NCI-H524 treated with DMSO at 0.1 percent for 48 hours (cell line): ENCODE data around the gene PMVK.
"Not testable (repeated sequence)": the region's sequence is repeated elsewhere in the genome, so short reads cannot be mapped to it uniquely, and the experiment has no call there.

Experiments
- DNase-seq: peaks from one replicate; lab custom pipeline; 2025; lab: John Stamatoyannopoulos, UW

Gene PMVK

GRCh38 chr1:154912755-154913154 lies 23.8 kb downstream of the PMVK start:
- DNase-seq: no peak

GRCh38 chr1:154911691-154912550 lies 24.6 kb downstream of the PMVK start:
- no peak for DNase-seq

- no peak for DNase-seq
These were observed 25.7 kb downstream of the PMVK start for GRCh38 chr1:154910851-154911250.

- no peak for DNase-seq
These were observed 27.6 kb downstream of the PMVK start for GRCh38 chr1:154908937-154909336.

GRCh38 chr1:154908129-154908528 lies 28.4 kb downstream of the PMVK start:
- not testable (repeated sequence) for DNase-seq

GRCh38 chr1:154906621-154907081 lies 29.9 kb downstream of the PMVK start:
- no peak for DNase-seq

GRCh38 chr1:154902938-154903566 lies 33.5 kb downstream of the PMVK start:
- DNase-seq: no peak

GRCh38 chr1:154901591-154901990 lies 34.9 kb downstream of the PMVK start:
- DNase-seq: no peak

- DNase-seq: no peak
These were observed 37.5 kb downstream of the PMVK start for GRCh38 chr1:154899041-154899440.

- no peak for DNase-seq
These were observed 39.7 kb downstream of the PMVK start for GRCh38 chr1:154896771-154897286.

- no peak for DNase-seq
These were observed 40.7 kb downstream of the PMVK start for GRCh38 chr1:154895798-154896197.

GRCh38 chr1:154891452-154891851 lies 45.1 kb downstream of the PMVK start:
- no peak for DNase-seq

- no peak for DNase-seq
These were observed 47.8 kb downstream of the PMVK start for GRCh38 chr1:154888757-154889156.

GRCh38 chr1:154886281-154887015 lies 50.1 kb downstream of the PMVK start:
- DNase-seq: no peak

- no peak for DNase-seq
These were observed 51.4 kb downstream of the PMVK start for GRCh38 chr1:154884869-154885701.

- DNase-seq: no peak
These were observed 52.3 kb downstream of the PMVK start for GRCh38 chr1:154883919-154884868.

- DNase-seq: no peak
These were observed 54.5 kb downstream of the PMVK start for GRCh38 chr1:154881820-154882535.

GRCh38 chr1:154880671-154881070 lies 55.8 kb downstream of the PMVK start:
- DNase-seq: no peak

- peak; percentile 43 for DNase-seq
These were observed 57.5 kb downstream of the PMVK start for GRCh38 chr1:154879038-154879421.
